GM23338 (cell line): ENCODE data around the gene CLSTN2. TPM values are rescaled to one million over a fixed set of nuclear protein-coding genes. Genes with fewer than 3 reads are reported as not detected.

Experiments used
- ATAC-seq: fragments of 200-7000 bp; cut with Tn5 transposase; 3 replicates; pipeline ENCODE4 v1.9.1; 2020
- DNase-seq: peaks from one replicate; pipeline ENCODE4 v3.0.0-alpha.2; 2015; ENCODE audit warnings: low spot score
- H2AFZ ChIP-seq: fragments of 200-600 bp; sonication (generic); 2 replicates; pipeline ENCODE4 v1.8.0; 2016; ENCODE audit warnings: antibody characterized with exemption, mild to moderate bottlenecking, moderate library complexity
- H3F3A ChIP-seq: fragments of 200-600 bp; sonication (generic); replicated peaks from 2 replicates; pipeline ENCODE4 v1.8.0; 2017; ENCODE audit warnings: antibody characterized with exemption, mixed run types, low read depth
- H3K27ac ChIP-seq: fragments of 200-600 bp; sonication (generic); 2 replicates; pipeline ENCODE4 v1.6.1; 2016; ENCODE audit warnings: low read depth
- H3K27me3 ChIP-seq: fragments of 200-600 bp; sonication (generic); 2 replicates; pipeline ENCODE4 v1.8.0; 2016; ENCODE audit warnings: mild to moderate bottlenecking, mixed run types, moderate library complexity; ENCODE audit not compliant: insufficient read depth
- H3K36me3 ChIP-seq: fragments of 200-600 bp; sonication (generic); 2 replicates; pipeline ENCODE4 v1.8.0; 2016; ENCODE audit warnings: mild to moderate bottlenecking; ENCODE audit not compliant: insufficient read depth
- H3K4me1 ChIP-seq: fragments of 200-600 bp; sonication (generic); 2 replicates; pipeline ENCODE4 v1.8.0; 2016; ENCODE audit warnings: mild to moderate bottlenecking, moderate library complexity; ENCODE audit not compliant: insufficient read depth
- H3K4me2 ChIP-seq: fragments of 200-600 bp; sonication (generic); 2 replicates; pipeline ENCODE4 v1.7.1; 2017; ENCODE audit warnings: mixed run types
- H3K4me3 ChIP-seq: fragments of 200-600 bp; sonication (generic); 2 replicates; pipeline ENCODE4 v1.6.1; 2016; ENCODE audit warnings: mixed run types
- H3K79me2 ChIP-seq: fragments of 200-600 bp; sonication (generic); replicated peaks from 2 replicates; pipeline ENCODE4 v1.8.0; 2017; ENCODE audit warnings: mild to moderate bottlenecking; ENCODE audit not compliant: insufficient read depth
- H3K9me2 ChIP-seq: fragments of 200-600 bp; sonication (generic); 2 replicates; pipeline ENCODE4 v1.8.0; 2017; ENCODE audit not compliant: insufficient read depth
- H4K20me1 ChIP-seq: fragments of 200-600 bp; sonication (generic); replicated peaks from 2 replicates; pipeline ENCODE4 v1.8.0; 2017; ENCODE audit warnings: mild to moderate bottlenecking; ENCODE audit not compliant: insufficient read depth
- H3K27ac Mint-ChIP-seq: 2 replicates; pipeline ENCODE4 v1.8.0; 2020; ENCODE audit warnings: inconsistent platforms, mild to moderate bottlenecking, moderate library complexity, mixed read lengths
- H3K27me3 Mint-ChIP-seq: 3 replicates; pipeline ENCODE4 v1.8.0; 2022; ENCODE audit warnings: low read depth, mild to moderate bottlenecking, moderate library complexity, mixed read lengths, inconsistent platforms; ENCODE audit not compliant: insufficient read depth, poor library complexity
- H3K36me3 Mint-ChIP-seq: 3 replicates; pipeline ENCODE4 v1.8.0; 2021; ENCODE audit warnings: low read depth, mild to moderate bottlenecking, inconsistent platforms, moderate library complexity, mixed read lengths
- H3K4me1 Mint-ChIP-seq: 3 replicates; pipeline ENCODE4 v1.8.0; 2020; ENCODE audit warnings: mild to moderate bottlenecking, inconsistent platforms, mixed read lengths
- H3K4me3 Mint-ChIP-seq: 3 replicates; pipeline ENCODE4 v1.8.0; 2021; ENCODE audit warnings: moderate library complexity, mild to moderate bottlenecking, inconsistent platforms, mixed read lengths
- H3K9me3 Mint-ChIP-seq: 3 replicates; pipeline ENCODE4 v1.8.0; 2020; ENCODE audit warnings: moderate library complexity, mild to moderate bottlenecking, inconsistent platforms, mixed read lengths
- EZH2 ChIP-seq: fragments of 200-600 bp; sonication (generic); IDR thresholded peaks from one replicate; pipeline ENCODE4 v1.8.0; 2017; ENCODE audit warnings: antibody characterized with exemption, mild to moderate bottlenecking, low read depth; ENCODE audit not compliant: unreplicated experiment
- EZH2phosphoT487 ChIP-seq: fragments of 200-600 bp; sonication (generic); IDR thresholded peaks from one replicate; pipeline ENCODE4 v1.8.1; 2018; ENCODE audit warnings: antibody characterized with exemption; ENCODE audit not compliant: unreplicated experiment
- NANOG ChIP-seq: IDR thresholded peaks from 2 replicates; pipeline ENCODE4 v1.6.1; 2016; ENCODE audit warnings: antibody characterized with exemption, borderline replicate concordance
- POLR2AphosphoS5 ChIP-seq: IDR thresholded peaks from 2 replicates; pipeline ENCODE4 v1.6.1; 2016; ENCODE audit warnings: antibody characterized with exemption, low read depth
- STAT1 ChIP-seq: IDR thresholded peaks from one replicate; pipeline ENCODE4 v1.6.1; 2016; ENCODE audit warnings: antibody characterized with exemption; ENCODE audit not compliant: unreplicated experiment
- ZNF114 ChIP-seq: fragments of 250-450 bp; sonication (Bioruptor Pico); IDR thresholded peaks from 2 replicates; pipeline ENCODE4 v1.5.0; 2020; ENCODE audit warnings: mild to moderate bottlenecking, moderate library complexity
- ZNF331 ChIP-seq: fragments of 250-450 bp; sonication (Bioruptor Pico); IDR thresholded peaks from 2 replicates; pipeline ENCODE4 v1.5.0; 2020; ENCODE audit warnings: low read depth, mild to moderate bottlenecking, moderate library complexity
- polyA plus RNA-seq: library from polyadenylated mRNA; unstranded; fragments of >200 nt; fragmentation: Nextera tagmentation; extraction: Ambion mirVana; gene quantifications from 2 replicates; pipeline ENCODE4 v1.2.1, GENCODE V29; 2016
- total RNA-seq: library from RNA; depleted of rRNA; stranded (reverse); fragments of >200 nt; shearing (Covaris generic); gene quantifications from 2 replicates; pipeline ENCODE4 v1.2.3, GENCODE V29; 2014
- TF ChIP-seq, protein P1 (sequence below), 2 experiments: fragments of 200-600 bp in 1 of 2; sonication (generic) in 1 of 2; conservative IDR thresholded peaks; 2 replicates each; pipeline versions ENCODE4 v1.5.1 to v1.6.1; 2016 to 2017; ENCODE audit warnings: antibody characterized with exemption in 2 of 2, low read depth in 2 of 2, mild to moderate bottlenecking in 2 of 2, moderate library complexity in 1 of 2
- TF ChIP-seq, protein P2 (sequence below): IDR thresholded peaks from one replicate; pipeline ENCODE4 v1.6.1; 2018; ENCODE audit warnings: antibody characterized with exemption; ENCODE audit not compliant: unreplicated experiment
- TF ChIP-seq, protein P3 (sequence below): IDR thresholded peaks from 2 replicates; pipeline ENCODE4 v1.6.1; 2016; ENCODE audit warnings: antibody characterized with exemption
- TF ChIP-seq, protein P4 (sequence below): fragments of 250-450 bp; sonication (Bioruptor Pico); IDR thresholded peaks from 2 replicates; pipeline ENCODE4 v1.5.0; 2020; ENCODE audit warnings: mild to moderate bottlenecking, moderate library complexity

Gene CLSTN2
- total and polyA plus RNA-seq, 2 experiments from 2014 or later: 0.11 to 0.83 TPM

DNA sequence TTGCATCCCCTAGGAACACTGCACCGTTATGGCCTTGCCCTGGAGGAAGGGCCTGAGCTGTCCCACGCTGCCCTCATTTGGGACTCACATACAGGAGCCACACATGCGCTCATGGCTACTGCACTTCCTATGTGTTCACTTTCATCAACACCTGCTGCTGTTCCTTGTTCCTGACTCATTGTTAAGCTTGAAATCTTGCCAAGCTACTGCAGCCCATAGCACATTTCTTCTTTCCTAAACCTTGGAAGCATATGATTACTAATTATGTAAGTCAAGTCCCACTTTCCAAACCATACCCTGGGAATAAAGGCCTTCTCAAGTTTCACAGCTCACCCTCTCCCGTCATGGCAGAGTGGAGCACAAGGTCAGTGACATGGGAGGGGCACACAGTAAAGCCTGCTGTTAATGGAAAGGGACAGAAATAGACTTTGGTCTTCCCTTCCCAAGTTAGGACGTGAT, 307.9 kb downstream of the CLSTN2 start:
- Histone ChIP-seq H3K4me3 (no peak overlapping the region), H2AFZ (no peak overlapping the region), H3K36me3 (no peaks in the 10 kb centered on the region), H4K20me1 (no peaks in the 10 kb centered on the region), H3K79me2 (no peaks in the 10 kb centered on the region), H3K4me1 (no peaks in the 10 kb centered on the region), H3K27me3 (no peaks in the 10 kb centered on the region), H3K9me2 (peaks cover 11% of the 10 kb centered on the region; the same call in 1 of the 2 replicates), H3K27ac (no peak overlapping the region), H3K4me2 (no peak overlapping the region), H3F3A (no peaks in the 10 kb centered on the region)
- Mint-ChIP-seq H3K27ac (no peak overlapping the region), H3K9me3 (no peaks in the 10 kb centered on the region), H3K4me1 (peaks cover 13% of the 10 kb centered on the region), H3K27me3 (no peaks in the 10 kb centered on the region), H3K36me3 (no peaks in the 10 kb centered on the region), H3K4me3 (no peak overlapping the region)
- ATAC-seq: no peak
- TF ChIP-seq, protein P1, sequence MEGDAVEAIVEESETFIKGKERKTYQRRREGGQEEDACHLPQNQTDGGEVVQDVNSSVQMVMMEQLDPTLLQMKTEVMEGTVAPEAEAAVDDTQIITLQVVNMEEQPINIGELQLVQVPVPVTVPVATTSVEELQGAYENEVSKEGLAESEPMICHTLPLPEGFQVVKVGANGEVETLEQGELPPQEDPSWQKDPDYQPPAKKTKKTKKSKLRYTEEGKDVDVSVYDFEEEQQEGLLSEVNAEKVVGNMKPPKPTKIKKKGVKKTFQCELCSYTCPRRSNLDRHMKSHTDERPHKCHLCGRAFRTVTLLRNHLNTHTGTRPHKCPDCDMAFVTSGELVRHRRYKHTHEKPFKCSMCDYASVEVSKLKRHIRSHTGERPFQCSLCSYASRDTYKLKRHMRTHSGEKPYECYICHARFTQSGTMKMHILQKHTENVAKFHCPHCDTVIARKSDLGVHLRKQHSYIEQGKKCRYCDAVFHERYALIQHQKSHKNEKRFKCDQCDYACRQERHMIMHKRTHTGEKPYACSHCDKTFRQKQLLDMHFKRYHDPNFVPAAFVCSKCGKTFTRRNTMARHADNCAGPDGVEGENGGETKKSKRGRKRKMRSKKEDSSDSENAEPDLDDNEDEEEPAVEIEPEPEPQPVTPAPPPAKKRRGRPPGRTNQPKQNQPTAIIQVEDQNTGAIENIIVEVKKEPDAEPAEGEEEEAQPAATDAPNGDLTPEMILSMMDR (conservative IDR thresholded peaks at IDR 0.05; ENCODE audit: low read depth in 2 of 2): no peak
- TF ChIP-seq POLR2AphosphoS5: no peak
- no peak for TF ChIP-seq ZNF114 (CRISPR knock-in tag)
- TF ChIP-seq EZH2: no peak
- TF ChIP-seq, protein P2, sequence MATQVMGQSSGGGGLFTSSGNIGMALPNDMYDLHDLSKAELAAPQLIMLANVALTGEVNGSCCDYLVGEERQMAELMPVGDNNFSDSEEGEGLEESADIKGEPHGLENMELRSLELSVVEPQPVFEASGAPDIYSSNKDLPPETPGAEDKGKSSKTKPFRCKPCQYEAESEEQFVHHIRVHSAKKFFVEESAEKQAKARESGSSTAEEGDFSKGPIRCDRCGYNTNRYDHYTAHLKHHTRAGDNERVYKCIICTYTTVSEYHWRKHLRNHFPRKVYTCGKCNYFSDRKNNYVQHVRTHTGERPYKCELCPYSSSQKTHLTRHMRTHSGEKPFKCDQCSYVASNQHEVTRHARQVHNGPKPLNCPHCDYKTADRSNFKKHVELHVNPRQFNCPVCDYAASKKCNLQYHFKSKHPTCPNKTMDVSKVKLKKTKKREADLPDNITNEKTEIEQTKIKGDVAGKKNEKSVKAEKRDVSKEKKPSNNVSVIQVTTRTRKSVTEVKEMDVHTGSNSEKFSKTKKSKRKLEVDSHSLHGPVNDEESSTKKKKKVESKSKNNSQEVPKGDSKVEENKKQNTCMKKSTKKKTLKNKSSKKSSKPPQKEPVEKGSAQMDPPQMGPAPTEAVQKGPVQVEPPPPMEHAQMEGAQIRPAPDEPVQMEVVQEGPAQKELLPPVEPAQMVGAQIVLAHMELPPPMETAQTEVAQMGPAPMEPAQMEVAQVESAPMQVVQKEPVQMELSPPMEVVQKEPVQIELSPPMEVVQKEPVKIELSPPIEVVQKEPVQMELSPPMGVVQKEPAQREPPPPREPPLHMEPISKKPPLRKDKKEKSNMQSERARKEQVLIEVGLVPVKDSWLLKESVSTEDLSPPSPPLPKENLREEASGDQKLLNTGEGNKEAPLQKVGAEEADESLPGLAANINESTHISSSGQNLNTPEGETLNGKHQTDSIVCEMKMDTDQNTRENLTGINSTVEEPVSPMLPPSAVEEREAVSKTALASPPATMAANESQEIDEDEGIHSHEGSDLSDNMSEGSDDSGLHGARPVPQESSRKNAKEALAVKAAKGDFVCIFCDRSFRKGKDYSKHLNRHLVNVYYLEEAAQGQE: no peak
- TF ChIP-seq, protein P3, sequence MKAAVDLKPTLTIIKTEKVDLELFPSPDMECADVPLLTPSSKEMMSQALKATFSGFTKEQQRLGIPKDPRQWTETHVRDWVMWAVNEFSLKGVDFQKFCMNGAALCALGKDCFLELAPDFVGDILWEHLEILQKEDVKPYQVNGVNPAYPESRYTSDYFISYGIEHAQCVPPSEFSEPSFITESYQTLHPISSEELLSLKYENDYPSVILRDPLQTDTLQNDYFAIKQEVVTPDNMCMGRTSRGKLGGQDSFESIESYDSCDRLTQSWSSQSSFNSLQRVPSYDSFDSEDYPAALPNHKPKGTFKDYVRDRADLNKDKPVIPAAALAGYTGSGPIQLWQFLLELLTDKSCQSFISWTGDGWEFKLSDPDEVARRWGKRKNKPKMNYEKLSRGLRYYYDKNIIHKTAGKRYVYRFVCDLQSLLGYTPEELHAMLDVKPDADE: no peak
- no peak for TF ChIP-seq ZNF331 (CRISPR knock-in tag)
- no peak for TF ChIP-seq EZH2phosphoT487
- TF ChIP-seq NANOG: no peak
- TF ChIP-seq, protein P4, sequence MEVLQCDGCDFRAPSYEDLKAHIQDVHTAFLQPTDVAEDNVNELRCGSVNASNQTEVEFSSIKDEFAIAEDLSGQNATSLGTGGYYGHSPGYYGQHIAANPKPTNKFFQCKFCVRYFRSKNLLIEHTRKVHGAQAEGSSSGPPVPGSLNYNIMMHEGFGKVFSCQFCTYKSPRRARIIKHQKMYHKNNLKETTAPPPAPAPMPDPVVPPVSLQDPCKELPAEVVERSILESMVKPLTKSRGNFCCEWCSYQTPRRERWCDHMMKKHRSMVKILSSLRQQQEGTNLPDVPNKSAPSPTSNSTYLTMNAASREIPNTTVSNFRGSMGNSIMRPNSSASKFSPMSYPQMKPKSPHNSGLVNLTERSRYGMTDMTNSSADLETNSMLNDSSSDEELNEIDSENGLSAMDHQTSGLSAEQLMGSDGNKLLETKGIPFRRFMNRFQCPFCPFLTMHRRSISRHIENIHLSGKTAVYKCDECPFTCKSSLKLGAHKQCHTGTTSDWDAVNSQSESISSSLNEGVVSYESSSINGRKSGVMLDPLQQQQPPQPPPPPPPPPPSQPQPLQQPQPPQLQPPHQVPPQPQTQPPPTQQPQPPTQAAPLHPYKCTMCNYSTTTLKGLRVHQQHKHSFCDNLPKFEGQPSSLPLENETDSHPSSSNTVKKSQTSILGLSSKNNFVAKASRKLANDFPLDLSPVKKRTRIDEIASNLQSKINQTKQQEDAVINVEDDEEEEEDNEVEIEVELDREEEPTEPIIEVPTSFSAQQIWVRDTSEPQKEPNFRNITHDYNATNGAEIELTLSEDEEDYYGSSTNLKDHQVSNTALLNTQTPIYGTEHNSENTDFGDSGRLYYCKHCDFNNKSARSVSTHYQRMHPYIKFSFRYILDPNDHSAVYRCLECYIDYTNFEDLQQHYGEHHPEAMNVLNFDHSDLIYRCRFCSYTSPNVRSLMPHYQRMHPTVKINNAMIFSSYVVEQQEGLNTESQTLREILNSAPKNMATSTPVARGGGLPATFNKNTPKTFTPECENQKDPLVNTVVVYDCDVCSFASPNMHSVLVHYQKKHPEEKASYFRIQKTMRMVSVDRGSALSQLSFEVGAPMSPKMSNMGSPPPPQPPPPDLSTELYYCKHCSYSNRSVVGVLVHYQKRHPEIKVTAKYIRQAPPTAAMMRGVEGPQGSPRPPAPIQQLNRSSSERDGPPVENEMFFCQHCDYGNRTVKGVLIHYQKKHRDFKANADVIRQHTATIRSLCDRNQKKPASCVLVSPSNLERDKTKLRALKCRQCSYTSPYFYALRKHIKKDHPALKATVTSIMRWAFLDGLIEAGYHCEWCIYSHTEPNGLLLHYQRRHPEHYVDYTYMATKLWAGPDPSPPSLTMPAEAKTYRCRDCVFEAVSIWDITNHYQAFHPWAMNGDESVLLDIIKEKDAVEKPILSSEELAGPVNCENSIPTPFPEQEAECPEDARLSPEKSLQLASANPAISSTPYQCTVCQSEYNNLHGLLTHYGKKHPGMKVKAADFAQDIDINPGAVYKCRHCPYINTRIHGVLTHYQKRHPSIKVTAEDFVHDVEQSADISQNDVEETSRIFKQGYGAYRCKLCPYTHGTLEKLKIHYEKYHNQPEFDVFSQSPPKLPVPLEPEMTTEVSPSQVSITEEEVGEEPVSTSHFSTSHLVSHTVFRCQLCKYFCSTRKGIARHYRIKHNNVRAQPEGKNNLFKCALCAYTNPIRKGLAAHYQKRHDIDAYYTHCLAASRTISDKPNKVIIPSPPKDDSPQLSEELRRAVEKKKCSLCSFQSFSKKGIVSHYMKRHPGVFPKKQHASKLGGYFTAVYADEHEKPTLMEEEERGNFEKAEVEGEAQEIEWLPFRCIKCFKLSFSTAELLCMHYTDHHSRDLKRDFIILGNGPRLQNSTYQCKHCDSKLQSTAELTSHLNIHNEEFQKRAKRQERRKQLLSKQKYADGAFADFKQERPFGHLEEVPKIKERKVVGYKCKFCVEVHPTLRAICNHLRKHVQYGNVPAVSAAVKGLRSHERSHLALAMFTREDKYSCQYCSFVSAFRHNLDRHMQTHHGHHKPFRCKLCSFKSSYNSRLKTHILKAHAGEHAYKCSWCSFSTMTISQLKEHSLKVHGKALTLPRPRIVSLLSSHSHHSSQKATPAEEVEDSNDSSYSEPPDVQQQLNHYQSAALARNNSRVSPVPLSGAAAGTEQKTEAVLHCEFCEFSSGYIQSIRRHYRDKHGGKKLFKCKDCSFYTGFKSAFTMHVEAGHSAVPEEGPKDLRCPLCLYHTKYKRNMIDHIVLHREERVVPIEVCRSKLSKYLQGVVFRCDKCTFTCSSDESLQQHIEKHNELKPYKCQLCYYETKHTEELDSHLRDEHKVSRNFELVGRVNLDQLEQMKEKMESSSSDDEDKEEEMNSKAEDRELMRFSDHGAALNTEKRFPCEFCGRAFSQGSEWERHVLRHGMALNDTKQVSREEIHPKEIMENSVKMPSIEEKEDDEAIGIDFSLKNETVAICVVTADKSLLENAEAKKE (CRISPR knock-in tag): no peak
- TF ChIP-seq STAT1: no peak
- no peak for DNase-seq
